Heart left ventricle (tissue), 16 donors: Measurements from ENCODE around the gene SCN3B. TPM values are rescaled to one million over a fixed set of nuclear protein-coding genes. Genes with fewer than 3 reads are reported as not detected.
A peak's percentile ranks its signal among the peaks of the same experiment; 100 is the strongest.

Source experiments
- ATAC-seq, 4 donors: fragments of 200-7000 bp; cut with Tn5 transposase; one replicate each; pipeline ENCODE4 v1.9.1; 2020 to 2022; ENCODE audit warnings: moderate library complexity in 4 of 4, mild to moderate bottlenecking in 3 of 4, moderate number of reproducible peaks in 1 of 4
- DNase-seq, 5 donors: peaks; one replicate each; pipeline ENCODE4 v3.0.0-alpha.2; 2020
- H3K27ac ChIP-seq, 12 donors: fragments of 200-600 bp; sonication (generic) in 4 of 12; one replicate each; pipeline versions ENCODE4 v1.5.0 to v1.8.0; 2016 to 2022; ENCODE audit warnings: mild to moderate bottlenecking in 2 of 12
- H3K27me3 ChIP-seq, 9 donors: fragments of 200-600 bp; sonication (generic) in 2 of 9; one replicate each; pipeline versions ENCODE4 v1.5.1 to v1.8.0; 2016 to 2022; ENCODE audit warnings: mild to moderate bottlenecking in 3 of 9
- H3K36me3 ChIP-seq, 9 donors: fragments of 200-600 bp; sonication (generic) in 2 of 9; one replicate each; pipeline versions ENCODE4 v1.5.0 to v1.8.0; 2018 to 2022; ENCODE audit warnings: mild to moderate bottlenecking in 2 of 9
- H3K4me1 ChIP-seq, 12 donors: fragments of 200-600 bp; sonication (generic) in 4 of 12; one replicate each; pipeline versions ENCODE4 v1.5.0 to v1.8.0; 2016 to 2022; ENCODE audit warnings: mild to moderate bottlenecking in 3 of 12
- H3K4me3 ChIP-seq, 12 donors: fragments of 200-600 bp; sonication (generic) in 4 of 12; one replicate each; pipeline versions ENCODE4 v1.5.0 to v1.8.0; 2017 to 2022; ENCODE audit warnings: mild to moderate bottlenecking in 9 of 12, moderate library complexity in 4 of 12
- H3K9me3 ChIP-seq, 12 donors: fragments of 200-600 bp; sonication (generic) in 4 of 12; one replicate each; pipeline versions ENCODE4 v1.5.0 to v1.8.0; 2016 to 2022; ENCODE audit warnings: mild to moderate bottlenecking in 1 of 12
- POLR2A ChIP-seq, 2 donors: fragments of 450-650 bp; IDR thresholded peaks; one replicate each; pipeline ENCODE4 v1.6.1; 2017; ENCODE audit warnings: antibody characterized with exemption in 2 of 2, mild to moderate bottlenecking in 2 of 2, moderate library complexity in 2 of 2
- WGBS, 4 donors: extraction: QIAGEN DNeasy Blood & Tissue Kit in 2 of 4; methylation state at CpG; one replicate each; pipeline versions ENCODE4 v1.1.5 to v1.1.7; 2013 to 2018; 5-methylcytosine and 5-hydroxymethylcytosine counted together
- intact Hi-C, 10 donors: fragments of 100-400 bp; cut with DNase I; formaldehyde crosslinking; loops; one replicate each; pipeline versions ENCODE4 v1.11.1 to v1.14.2; 2022
- polyA plus RNA-seq, 2 donors: library from polyadenylated mRNA; stranded (reverse); fragments of 200-250 nt; gene quantifications; one replicate each; pipeline ENCODE4 v1.2.3, GENCODE V29; 2013
- total RNA-seq, 9 donors: library from RNA; depleted of rRNA in 2 of 9; stranded (reverse); fragments of >200 nt in 2 of 9; fragmentation: NEBNext Ultra II Directional in 3 of 9; extraction: Animal tissue kit (Norgen Biotek cat#: 25700) in 3 of 9; gene quantifications; one replicate each; pipeline versions ENCODE4 v1.1.0 to v1.2.4, GENCODE V29; 2016 to 2023
- TF ChIP-seq, protein P1 (sequence below), 12 donors: fragments of 200-600 bp; sonication (generic) in 4 of 12; IDR thresholded peaks; one replicate each; pipeline versions ENCODE4 v1.5.0 to v1.8.0; 2018 to 2022; ENCODE audit warnings: antibody characterized with exemption in 12 of 12, mild to moderate bottlenecking in 5 of 12
- donor health status: ischemic (EF 13 %, LVEDD 7.1; RV severe dilation, severe dysfunction).
- donor health status: healthy with polysubstance abuse.
- donor health status: DM: no; HTN: yes; CAD: no.
- donor health status: DM: no; HTN: no; CAD: no.
- donor health status: ischemic (EF 25% LVEDD 6.9; RV normal size, moderate dysfunction).
- donor health status: ischemic (EF 25% LVEDD 5.7; RV mildly dilated, moderate dysfunction).
- donor health status: healthy.
- donor health status: DM: yes; HTN: yes; CAD: no.
- donor health status: ischemic (EF 35%, LVEDD 5.7; RV mildly dilated, moderate dysfunction).
- donor health status: nonischemic (EF 11% LVEDD 7.7; RV severe dilation, severe dysfunction).
- donor health status: DM: yes; HTN: yes; CAD: no.
- donor health status: PGD.
- donor health status: ischemic (EF 29% LVEDD 5.4; RV normal size, mild dysfunction).
- donor health status: nonischemic (EF 23%, LVEDD 6.1; RV moderate dilation, normal function).

SCN3B gene
- total and polyA plus RNA-seq, 11 donors = 0.63 to 3.8 (median 0.91) TPM

GRCh38 chr11:123630126-123630608, 24.3 kb downstream of the SCN3B start:
- Histone ChIP-seq H3K36me3 (peaks cover 0 to 5% (median 0%) of the 10 kb centered on the region in 9 donors), H3K27ac (peak overlapping the region in 1 of 12 donors; percentile 33), H3K4me3 (no peak overlapping the region), H3K4me1 (peaks cover 0 to 26% (median 14%) of the 10 kb centered on the region in 12 donors), H3K9me3 (no peaks in the 10 kb centered on the region), H3K27me3 (no peaks in the 10 kb centered on the region)
- ATAC-seq (peak in 3 of 4 donors; percentile 4 to 32 (median 31)), DNase-seq (no peak)
- intact Hi-C loops = no loop called here
- no peak for TF ChIP-seq POLR2A (IDR thresholded peaks at IDR 0.05)
- TF ChIP-seq, protein P1, sequence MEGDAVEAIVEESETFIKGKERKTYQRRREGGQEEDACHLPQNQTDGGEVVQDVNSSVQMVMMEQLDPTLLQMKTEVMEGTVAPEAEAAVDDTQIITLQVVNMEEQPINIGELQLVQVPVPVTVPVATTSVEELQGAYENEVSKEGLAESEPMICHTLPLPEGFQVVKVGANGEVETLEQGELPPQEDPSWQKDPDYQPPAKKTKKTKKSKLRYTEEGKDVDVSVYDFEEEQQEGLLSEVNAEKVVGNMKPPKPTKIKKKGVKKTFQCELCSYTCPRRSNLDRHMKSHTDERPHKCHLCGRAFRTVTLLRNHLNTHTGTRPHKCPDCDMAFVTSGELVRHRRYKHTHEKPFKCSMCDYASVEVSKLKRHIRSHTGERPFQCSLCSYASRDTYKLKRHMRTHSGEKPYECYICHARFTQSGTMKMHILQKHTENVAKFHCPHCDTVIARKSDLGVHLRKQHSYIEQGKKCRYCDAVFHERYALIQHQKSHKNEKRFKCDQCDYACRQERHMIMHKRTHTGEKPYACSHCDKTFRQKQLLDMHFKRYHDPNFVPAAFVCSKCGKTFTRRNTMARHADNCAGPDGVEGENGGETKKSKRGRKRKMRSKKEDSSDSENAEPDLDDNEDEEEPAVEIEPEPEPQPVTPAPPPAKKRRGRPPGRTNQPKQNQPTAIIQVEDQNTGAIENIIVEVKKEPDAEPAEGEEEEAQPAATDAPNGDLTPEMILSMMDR (IDR thresholded peaks at IDR 0.05) = no peak
- WGBS, 4 donors = 19 to 49% (median 34%) methylated on average over 3 of the region's 3 CpGs

GRCh38 chr11:123628936-123629683, 25.3 kb downstream of the SCN3B start:
- TF ChIP-seq, protein P1 (IDR thresholded peaks at IDR 0.05) = no peak
- no peak for TF ChIP-seq POLR2A (IDR thresholded peaks at IDR 0.05)
- 13 to 33% (median 28%) methylated on average over 10 of the region's 10 CpGs for WGBS, 4 donors
- H3K27ac ChIP-seq = peak overlapping the region in 4 of 12 donors; percentile 5 to 53 (median 10)
- DNase-seq = peak; percentile 79 to 90 (median 84)
- H3K36me3 ChIP-seq = peaks cover 0 to 7% (median 0%) of the 10 kb centered on the region in 9 donors
- H3K4me3 ChIP-seq = no peak overlapping the region
- peak; percentile 77 to 94 (median 84) for ATAC-seq
- intact Hi-C loops = no loop called here
- no peaks in the 10 kb centered on the region for H3K9me3 ChIP-seq
- peaks cover 0 to 26% (median 14%) of the 10 kb centered on the region in 12 donors for H3K4me1 ChIP-seq
- no peaks in the 10 kb centered on the region for H3K27me3 ChIP-seq

DNA sequence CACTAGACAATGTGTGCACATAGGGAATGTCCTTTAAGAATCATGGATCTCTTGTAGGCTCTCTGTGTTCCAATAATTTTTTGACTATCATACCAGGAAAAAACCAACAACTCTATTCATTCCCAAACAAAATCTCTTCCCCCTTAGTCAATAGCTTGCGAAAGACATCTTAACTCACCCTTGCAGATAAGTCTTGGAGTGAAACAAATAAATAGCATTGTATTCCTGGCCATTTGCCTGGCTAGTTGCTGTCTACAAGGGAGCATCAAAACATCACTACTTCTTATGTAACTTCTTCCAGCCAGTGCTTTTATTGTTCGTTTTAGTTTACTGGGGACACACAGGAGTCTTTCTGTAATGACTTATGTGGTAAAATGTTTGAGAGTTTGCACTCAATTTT, 29.4 kb downstream of the SCN3B start:
- peaks cover 0 to 15% (median 9%) of the 10 kb centered on the region in 12 donors for H3K4me1 ChIP-seq
- no peaks in the 10 kb centered on the region for H3K27me3 ChIP-seq
- H3K9me3 ChIP-seq = no peaks in the 10 kb centered on the region
- intact Hi-C loops = no loop called here
- 87 to 93% (median 91%) methylated on average over 2 of the region's 2 CpGs for WGBS, 4 donors
- H3K27ac ChIP-seq = no peak overlapping the region
- DNase-seq (no peak), ATAC-seq (no peak)
- no peak overlapping the region for H3K4me3 ChIP-seq
- no peak for TF ChIP-seq POLR2A (IDR thresholded peaks at IDR 0.05)
- TF ChIP-seq, protein P1 (IDR thresholded peaks at IDR 0.05) = no peak
- peaks cover 0 to 26% (median 5%) of the 10 kb centered on the region in 9 donors for H3K36me3 ChIP-seq

DNA sequence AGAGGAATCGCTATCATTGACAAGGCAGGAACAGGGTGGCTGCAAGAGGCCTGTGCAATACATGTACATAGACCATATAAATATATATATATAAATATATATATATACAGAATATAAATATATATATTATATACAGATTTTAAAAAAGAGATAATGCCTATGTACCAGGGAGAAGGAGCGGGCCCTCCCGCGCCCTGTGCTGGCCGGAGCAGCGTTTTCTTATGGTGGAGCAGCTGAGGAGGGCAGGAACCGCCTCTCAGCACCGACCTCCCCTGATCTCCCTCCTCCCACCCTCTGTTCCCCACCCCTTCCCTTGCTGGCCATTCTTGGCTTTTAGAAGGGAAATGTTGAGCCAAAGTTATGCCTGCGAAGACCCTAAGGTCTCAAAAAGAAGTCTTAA, 31.8 kb downstream of the SCN3B start:
- Histone ChIP-seq H3K36me3 (peaks cover 0 to 42% (median 14%) of the 10 kb centered on the region in 9 donors), H3K4me1 (no peaks in the 10 kb centered on the region), H3K27me3 (no peaks in the 10 kb centered on the region), H3K9me3 (no peaks in the 10 kb centered on the region), H3K4me3 (no peak overlapping the region), H3K27ac (no peak overlapping the region)
- WGBS, 4 donors = 90 to 96% (median 92%) methylated on average over 9 of the region's 9 CpGs
- intact Hi-C loops = no loop called here
- no peak for ATAC-seq
- no peak for DNase-seq
- TF ChIP-seq, protein P1 (IDR thresholded peaks at IDR 0.05) = no peak
- no peak for TF ChIP-seq POLR2A (IDR thresholded peaks at IDR 0.05)
